Measurements from ENCODE around the gene CC2D1A.

- TF ChIP-seq CTCF (IDR thresholded peaks at IDR 0.05 in 4 of 5, conservative IDR thresholded peaks at IDR 0.05 in 1 of 5) (no peak), POLR2A (IDR thresholded peaks at IDR 0.05) (no peak)
Observed at GRCh38 chr19:13869281-13869680, 36.7 kb upstream of the CC2D1A start.
